Heart left ventricle (tissue), 13 donors: ENCODE measurements around the gene NAXE.

Experiments
- POLR2A ChIP-seq, 2 donors: fragments of 450-650 bp; IDR thresholded peaks; one replicate each; pipeline ENCODE4 v1.6.1; 2017; ENCODE audit warnings: antibody characterized with exemption in 2 of 2, mild to moderate bottlenecking in 2 of 2, moderate library complexity in 2 of 2
- TF ChIP-seq, protein P1 (sequence below), 12 donors: fragments of 200-600 bp; sonication (generic) in 4 of 12; IDR thresholded peaks; one replicate each; pipeline versions ENCODE4 v1.5.0 to v1.8.0; 2018 to 2022; ENCODE audit warnings: antibody characterized with exemption in 12 of 12, mild to moderate bottlenecking in 5 of 12
- donor health status: ischemic (EF 13 %, LVEDD 7.1; RV severe dilation, severe dysfunction).
- donor health status: DM: no; HTN: yes; CAD: no.
- donor health status: DM: no; HTN: no; CAD: no.
- donor health status: ischemic (EF 25% LVEDD 6.9; RV normal size, moderate dysfunction).
- donor health status: ischemic (EF 25% LVEDD 5.7; RV mildly dilated, moderate dysfunction).
- donor health status: ischemic (EF 35%, LVEDD 5.7; RV mildly dilated, moderate dysfunction).
- donor health status: nonischemic (EF 11% LVEDD 7.7; RV severe dilation, severe dysfunction).
- donor health status: DM: yes; HTN: yes; CAD: no.
- donor health status: PGD.
- donor health status: ischemic (EF 29% LVEDD 5.4; RV normal size, mild dysfunction).
- donor health status: nonischemic (EF 23%, LVEDD 6.1; RV moderate dilation, normal function).

DNA sequence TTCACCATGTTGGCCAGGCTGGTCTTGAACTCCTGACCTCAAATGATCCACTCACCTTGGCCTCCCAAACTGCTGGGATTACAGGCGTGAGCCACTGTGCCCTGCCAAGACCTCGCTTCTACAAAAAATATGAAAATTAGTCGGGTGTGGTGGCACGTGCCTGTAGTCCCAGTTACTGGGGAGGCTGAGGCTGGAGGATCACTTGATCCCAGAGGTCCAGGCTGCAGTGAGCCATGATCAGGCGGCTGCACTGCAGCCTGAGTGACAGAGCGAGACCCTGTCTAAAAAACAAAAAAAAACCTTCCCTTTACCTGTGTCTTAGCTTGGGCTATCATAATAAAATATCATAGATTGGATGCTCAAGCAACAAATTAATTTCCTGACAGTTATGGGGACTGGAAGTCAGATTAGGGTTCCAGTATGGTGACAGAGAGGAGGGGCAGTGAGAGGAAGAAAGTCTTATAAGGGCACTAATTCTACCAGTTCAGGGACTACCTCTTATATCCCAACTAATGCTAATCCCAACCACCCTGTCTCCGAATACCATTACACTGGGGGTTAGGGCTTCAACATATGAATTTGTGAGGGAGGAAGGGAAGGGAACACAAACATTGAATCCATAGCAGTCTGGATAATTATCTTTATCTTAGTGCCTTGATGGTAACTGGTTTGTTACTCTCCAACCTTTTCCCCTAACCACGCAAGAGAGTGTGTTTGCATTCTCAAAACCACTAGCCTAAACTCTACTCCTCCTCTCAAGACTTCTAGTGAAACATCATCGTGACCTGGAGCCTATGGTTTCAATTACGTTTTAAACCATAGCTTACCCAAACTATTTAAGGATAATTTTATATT is 1.0 kb upstream of the NAXE start:
- no peak for TF ChIP-seq POLR2A (IDR thresholded peaks at IDR 0.05)
- TF ChIP-seq, protein P1, sequence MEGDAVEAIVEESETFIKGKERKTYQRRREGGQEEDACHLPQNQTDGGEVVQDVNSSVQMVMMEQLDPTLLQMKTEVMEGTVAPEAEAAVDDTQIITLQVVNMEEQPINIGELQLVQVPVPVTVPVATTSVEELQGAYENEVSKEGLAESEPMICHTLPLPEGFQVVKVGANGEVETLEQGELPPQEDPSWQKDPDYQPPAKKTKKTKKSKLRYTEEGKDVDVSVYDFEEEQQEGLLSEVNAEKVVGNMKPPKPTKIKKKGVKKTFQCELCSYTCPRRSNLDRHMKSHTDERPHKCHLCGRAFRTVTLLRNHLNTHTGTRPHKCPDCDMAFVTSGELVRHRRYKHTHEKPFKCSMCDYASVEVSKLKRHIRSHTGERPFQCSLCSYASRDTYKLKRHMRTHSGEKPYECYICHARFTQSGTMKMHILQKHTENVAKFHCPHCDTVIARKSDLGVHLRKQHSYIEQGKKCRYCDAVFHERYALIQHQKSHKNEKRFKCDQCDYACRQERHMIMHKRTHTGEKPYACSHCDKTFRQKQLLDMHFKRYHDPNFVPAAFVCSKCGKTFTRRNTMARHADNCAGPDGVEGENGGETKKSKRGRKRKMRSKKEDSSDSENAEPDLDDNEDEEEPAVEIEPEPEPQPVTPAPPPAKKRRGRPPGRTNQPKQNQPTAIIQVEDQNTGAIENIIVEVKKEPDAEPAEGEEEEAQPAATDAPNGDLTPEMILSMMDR (IDR thresholded peaks at IDR 0.05) = no peak
